ENCODE data around the gene ABTB2.

DNA sequence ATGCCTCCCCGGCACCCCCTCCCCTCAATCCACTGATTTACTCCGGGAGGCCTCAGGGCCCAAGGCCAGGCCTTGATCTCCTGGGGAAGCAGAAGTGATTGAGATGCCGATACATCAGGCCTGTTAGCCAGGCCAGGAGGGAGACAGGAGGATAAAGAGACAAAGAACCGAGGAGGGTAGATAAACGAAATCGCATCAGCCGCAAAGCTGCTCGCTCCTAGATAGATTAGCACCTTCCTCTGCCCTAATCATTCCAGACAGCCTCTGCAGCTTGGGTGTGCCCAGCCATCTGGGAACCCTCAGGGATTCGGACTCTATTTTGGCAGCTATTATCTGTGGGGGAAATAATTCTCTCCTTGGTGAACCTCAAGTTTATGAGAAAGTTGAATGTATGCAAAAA lies 121.2 kb downstream of the ABTB2 start:
- TF ChIP-seq EZH2phosphoT487 (IDR thresholded peaks at IDR 0.05; ENCODE audit: unreplicated experiment) = no peak
- TF ChIP-seq, protein P1, sequence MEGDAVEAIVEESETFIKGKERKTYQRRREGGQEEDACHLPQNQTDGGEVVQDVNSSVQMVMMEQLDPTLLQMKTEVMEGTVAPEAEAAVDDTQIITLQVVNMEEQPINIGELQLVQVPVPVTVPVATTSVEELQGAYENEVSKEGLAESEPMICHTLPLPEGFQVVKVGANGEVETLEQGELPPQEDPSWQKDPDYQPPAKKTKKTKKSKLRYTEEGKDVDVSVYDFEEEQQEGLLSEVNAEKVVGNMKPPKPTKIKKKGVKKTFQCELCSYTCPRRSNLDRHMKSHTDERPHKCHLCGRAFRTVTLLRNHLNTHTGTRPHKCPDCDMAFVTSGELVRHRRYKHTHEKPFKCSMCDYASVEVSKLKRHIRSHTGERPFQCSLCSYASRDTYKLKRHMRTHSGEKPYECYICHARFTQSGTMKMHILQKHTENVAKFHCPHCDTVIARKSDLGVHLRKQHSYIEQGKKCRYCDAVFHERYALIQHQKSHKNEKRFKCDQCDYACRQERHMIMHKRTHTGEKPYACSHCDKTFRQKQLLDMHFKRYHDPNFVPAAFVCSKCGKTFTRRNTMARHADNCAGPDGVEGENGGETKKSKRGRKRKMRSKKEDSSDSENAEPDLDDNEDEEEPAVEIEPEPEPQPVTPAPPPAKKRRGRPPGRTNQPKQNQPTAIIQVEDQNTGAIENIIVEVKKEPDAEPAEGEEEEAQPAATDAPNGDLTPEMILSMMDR (conservative IDR thresholded peaks at IDR 0.05; ENCODE audit: low read depth in 2 of 2) = no peak
- TF ChIP-seq REST (IDR thresholded peaks at IDR 0.05; ENCODE audit: unreplicated experiment) = no peak

All from GM23338 (cell line).